Measurements from ENCODE around the gene LAMA4.

LAMA4 gene

DNA sequence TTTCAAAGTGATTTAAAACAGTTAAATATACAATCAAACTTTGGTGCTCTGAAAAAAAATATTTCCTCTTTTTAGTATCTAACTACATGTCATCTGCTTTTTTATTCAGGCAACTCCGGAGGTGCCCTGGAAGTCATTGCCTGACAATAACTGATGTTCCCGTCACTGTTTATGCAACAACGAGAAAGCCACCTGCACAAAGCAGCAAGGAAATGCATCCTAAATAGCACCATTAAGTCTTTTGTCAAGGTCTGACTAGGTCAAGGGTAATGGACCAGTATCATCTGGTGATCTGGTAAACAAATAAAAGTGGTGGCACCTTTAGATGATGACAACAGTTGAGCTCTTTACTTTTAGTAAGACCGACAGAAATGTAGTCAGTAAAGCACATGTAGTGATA, 153.8 kb downstream of the LAMA4 start:
- no peak for DNase-seq (ENCODE audit: low read depth)
- H3K4me3 ChIP-seq (ENCODE audit: low read length), result no peak overlapping the region
- no peak for TF ChIP-seq CTCF (IDR thresholded peaks at IDR 0.05; ENCODE audit: insufficient read depth, low read depth, low read length, missing control alignments)

DNA sequence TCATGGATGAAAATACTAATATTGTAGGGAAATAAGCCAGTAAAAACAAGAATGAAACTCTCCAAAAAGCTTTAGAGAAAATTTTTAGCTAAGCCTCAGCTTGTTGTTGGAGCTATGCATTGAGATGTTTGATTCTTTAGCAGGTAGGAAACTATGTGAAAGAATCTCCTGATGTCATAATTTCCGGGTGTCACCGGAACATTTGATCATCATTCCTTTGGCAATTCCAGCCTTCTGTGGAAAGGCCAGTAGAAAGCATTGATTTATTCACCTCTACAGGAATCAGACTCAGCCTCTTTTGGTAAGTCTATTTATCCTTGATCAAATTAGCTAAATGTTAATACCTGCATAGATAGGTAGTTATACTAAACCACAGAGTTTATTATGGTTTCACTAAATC, 157.5 kb downstream of the LAMA4 start:
- no peak overlapping the region for H3K4me3 ChIP-seq (ENCODE audit: low read length)
- DNase-seq (ENCODE audit: low read depth), result no peak
- TF ChIP-seq CTCF (IDR thresholded peaks at IDR 0.05; ENCODE audit: insufficient read depth, low read depth, low read length, missing control alignments), result no peak

- peak overlapping the region; percentile 82 for H3K4me3 ChIP-seq (ENCODE audit: low read length)
- no peak for TF ChIP-seq CTCF (IDR thresholded peaks at IDR 0.05; ENCODE audit: insufficient read depth, low read depth, low read length, missing control alignments)
- DNase-seq (ENCODE audit: low read depth), result no peak
These were observed 166.5 kb downstream of the LAMA4 start for GRCh38 chr6:112087916-112088315.

GRCh38 chr6:112087136-112087911, 167.0 kb downstream of the LAMA4 start, which contains the start of the genes FAM229B and TUBE1:
Gene FAM229B, plus strand, starts transcription at chr6:112087591. Its CDS starts 11,693 bp downstream, at chr6:112099284.
Gene TUBE1, minus strand, starts transcription at chr6:112087482. Its CDS starts 48 bp downstream, at chr6:112087434.
- H3K4me3 ChIP-seq (ENCODE audit: low read length), result peak within 1 kb of the TSS; percentile 82
- DNase-seq (ENCODE audit: low read depth), result peak; percentile 96
- TF ChIP-seq CTCF (IDR thresholded peaks at IDR 0.05; ENCODE audit: insufficient read depth, low read depth, low read length, missing control alignments), result no peak

DNA sequence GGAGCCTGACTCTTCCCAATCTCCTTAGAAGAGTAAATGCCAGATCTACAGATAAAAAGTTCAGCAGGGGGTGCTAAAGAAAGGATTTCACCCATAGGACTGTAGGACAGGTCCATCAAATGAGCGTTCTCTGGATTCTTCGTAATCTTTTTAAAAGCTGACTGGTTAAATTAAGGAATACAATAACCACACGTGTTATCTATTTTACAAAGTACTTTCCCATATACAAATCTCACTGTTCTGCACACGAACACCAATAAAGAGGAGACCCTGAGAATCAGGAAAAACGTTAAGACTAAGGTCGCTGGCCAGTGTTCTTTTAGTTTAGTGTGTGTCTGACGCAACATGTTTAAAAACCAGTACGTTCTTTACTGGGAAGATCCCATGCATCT, 167.6 kb downstream of the LAMA4 start:
- peak overlapping the region; percentile 82 for H3K4me3 ChIP-seq (ENCODE audit: low read length)
- TF ChIP-seq CTCF (IDR thresholded peaks at IDR 0.05; ENCODE audit: insufficient read depth, low read depth, low read length, missing control alignments), result peak; percentile 41
- peak; percentile 72 for DNase-seq (ENCODE audit: low read depth)

DNA sequence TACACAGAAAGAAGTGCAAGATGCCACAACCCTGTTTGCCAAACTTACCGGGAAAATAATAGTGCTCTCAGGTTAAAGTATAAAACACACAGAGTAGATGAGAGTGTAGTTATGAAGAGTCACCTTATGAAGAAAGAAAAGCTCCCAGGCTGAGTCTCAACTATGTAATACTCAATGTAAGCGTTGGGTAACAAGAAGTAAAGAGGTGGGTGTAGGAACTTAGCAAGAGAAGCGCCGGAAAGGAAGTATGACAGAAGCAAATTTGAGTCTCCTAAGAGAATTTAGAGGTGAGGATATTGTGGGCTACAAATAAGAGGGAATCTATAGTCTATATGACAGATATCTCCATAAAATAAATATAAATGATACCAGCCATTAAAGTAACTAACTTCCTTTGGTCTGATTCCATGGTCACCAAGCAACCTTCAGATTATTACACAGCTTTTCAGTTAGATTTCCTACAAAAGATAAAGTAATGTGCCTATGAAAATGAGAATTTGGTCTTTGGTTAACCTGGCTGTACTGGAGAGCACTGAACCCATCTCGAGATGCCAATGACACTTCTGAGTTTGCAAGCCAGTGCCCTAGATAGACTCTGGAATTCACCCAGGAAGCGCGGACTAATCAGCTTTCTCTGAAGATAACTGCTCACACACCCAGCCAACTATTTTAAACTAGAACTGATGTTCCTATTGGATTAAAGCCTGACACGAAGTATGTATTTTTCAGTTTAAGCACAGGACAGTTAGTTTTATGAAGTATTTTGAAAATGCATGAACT, 168.9 kb downstream of the LAMA4 start:
- H3K4me3 ChIP-seq (ENCODE audit: low read length), result no peak overlapping the region
- no peak for TF ChIP-seq CTCF (IDR thresholded peaks at IDR 0.05; ENCODE audit: insufficient read depth, low read depth, low read length, missing control alignments)
- no peak for DNase-seq (ENCODE audit: low read depth)

Measured in epithelial cell of esophagus (primary cell).